ENCODE measurements around the gene CMPK1.

GRCh38 chr1:47417170-47418044 lies 83.8 kb downstream of the CMPK1 start:
- TF ChIP-seq, protein P1, sequence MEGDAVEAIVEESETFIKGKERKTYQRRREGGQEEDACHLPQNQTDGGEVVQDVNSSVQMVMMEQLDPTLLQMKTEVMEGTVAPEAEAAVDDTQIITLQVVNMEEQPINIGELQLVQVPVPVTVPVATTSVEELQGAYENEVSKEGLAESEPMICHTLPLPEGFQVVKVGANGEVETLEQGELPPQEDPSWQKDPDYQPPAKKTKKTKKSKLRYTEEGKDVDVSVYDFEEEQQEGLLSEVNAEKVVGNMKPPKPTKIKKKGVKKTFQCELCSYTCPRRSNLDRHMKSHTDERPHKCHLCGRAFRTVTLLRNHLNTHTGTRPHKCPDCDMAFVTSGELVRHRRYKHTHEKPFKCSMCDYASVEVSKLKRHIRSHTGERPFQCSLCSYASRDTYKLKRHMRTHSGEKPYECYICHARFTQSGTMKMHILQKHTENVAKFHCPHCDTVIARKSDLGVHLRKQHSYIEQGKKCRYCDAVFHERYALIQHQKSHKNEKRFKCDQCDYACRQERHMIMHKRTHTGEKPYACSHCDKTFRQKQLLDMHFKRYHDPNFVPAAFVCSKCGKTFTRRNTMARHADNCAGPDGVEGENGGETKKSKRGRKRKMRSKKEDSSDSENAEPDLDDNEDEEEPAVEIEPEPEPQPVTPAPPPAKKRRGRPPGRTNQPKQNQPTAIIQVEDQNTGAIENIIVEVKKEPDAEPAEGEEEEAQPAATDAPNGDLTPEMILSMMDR (IDR thresholded peaks at IDR 0.05; ENCODE audit: extremely low read depth in 1 of 2, insufficient read depth in 1 of 2, low read depth in 1 of 2, low read length in 2 of 2): no peak
- no peak for TF ChIP-seq POLR2AphosphoS5 (IDR thresholded peaks at IDR 0.05; ENCODE audit: insufficient read depth, low read depth, low read length)
- no peak for TF ChIP-seq POLR2A (IDR thresholded peaks at IDR 0.05; ENCODE audit: low read depth, low read length)
- TF ChIP-seq MYC (IDR thresholded peaks at IDR 0.05; ENCODE audit: low read depth, low read length): no peak
- TF ChIP-seq MAX (IDR thresholded peaks at IDR 0.05; ENCODE audit: insufficient read depth, insufficient read length): no peak
